K562 (cell line): ENCODE results near the gene SARS1. TPM values are rescaled to one million over a fixed set of nuclear protein-coding genes. Genes with fewer than 3 reads are reported as not detected.

Source experiments
- ATAC-seq: fragments of 200-7000 bp; cut with Tn5 transposase; 3 replicates; pipeline ENCODE4 v1.9.1; 2020; ENCODE audit warnings: moderate library complexity
- BruUV-seq: library from RNA; stranded (reverse); fragments of 400-500 nt; replicated peaks from 2 replicates; lab custom pipeline; 2021; lab: Mats Ljungman, UMichigan
- CTCF ChIA-PET: fragments of 300-600 bp; formaldehyde crosslinking; extraction: SDS; loops from one replicate; lab custom pipeline; 2021; ENCODE audit warnings: low intra/inter-chr PET ratio; lab: Yijun Ruan, JAX
- POLR2A ChIA-PET: fragments of 300-600, 350-650 bp; sonication (Branson Sonifier 250); formaldehyde crosslinking; extraction: SDS; loops from one replicate; lab custom pipeline; 2021; ENCODE audit warnings: antibody characterized with exemption, inconsistent platforms; lab: Yijun Ruan, JAX
- DNase-seq, 4 experiments: peaks; one replicate each; pipeline versions ENCODE4 v3.0.0 to v3.0.0-alpha.2; 2011 to 2018; ENCODE audit warnings: low spot score in 3 of 4, mixed read lengths in 3 of 4; ENCODE audit errors: extremely low read depth in 1 of 4
- FAIRE-seq: peaks from 2 replicates; lab custom pipeline; 2011; peaks lifted over from hg19 to GRCh38; lab: Jason Lieb, UNC
- H2AFZ ChIP-seq: 2 replicates; pipeline ENCODE4 v1.6.0; 2011; ENCODE audit warnings: low read depth, low read length, control low read depth, inconsistent platforms
- H3K27ac ChIP-seq: fragments of 200-600 bp; 3 replicates; pipeline ENCODE4 v1.8.0; 2011; ENCODE audit warnings: low read depth, mild to moderate bottlenecking, control low read depth, inconsistent platforms, low read length, moderate library complexity, mixed read lengths; ENCODE audit errors: extremely low read depth
- H3K27me3 ChIP-seq, 2 experiments: fragments of 300-600 bp in 1 of 2; 2 replicates in 1 of 2; 3 replicates in 1 of 2; pipeline versions ENCODE4 v1.6.0 to v1.8.0; 2011; ENCODE audit warnings: inconsistent platforms in 2 of 2, low read length in 2 of 2, mild to moderate bottlenecking in 1 of 2, mixed read lengths in 1 of 2, moderate library complexity in 1 of 2; ENCODE audit not compliant: control insufficient read depth in 2 of 2, insufficient read depth in 2 of 2
- H3K36me3 ChIP-seq: fragments of 300-600 bp; 3 replicates; pipeline ENCODE4 v1.8.0; 2011; ENCODE audit warnings: mild to moderate bottlenecking, low read length, inconsistent platforms; ENCODE audit not compliant: control insufficient read depth, insufficient read depth
- H3K4me1 ChIP-seq, 2 experiments: fragments of 200-600 bp in 1 of 2; replicated peaks in 1 of 2; 2 replicates in 1 of 2; 3 replicates in 1 of 2; pipeline versions ENCODE4 v1.5.1 to v1.8.0; 2011; ENCODE audit warnings: inconsistent platforms in 2 of 2, low read length in 2 of 2, mild to moderate bottlenecking in 1 of 2, mixed read lengths in 1 of 2, moderate library complexity in 1 of 2; ENCODE audit not compliant: control insufficient read depth in 2 of 2, insufficient read depth in 2 of 2
- H3K4me2 ChIP-seq: 2 replicates; pipeline ENCODE4 v1.6.1; 2011; ENCODE audit warnings: low read length, control low read depth, inconsistent platforms, mixed read lengths; ENCODE audit not compliant: insufficient read depth
- H3K4me3 ChIP-seq: fragments of 200-600 bp; sonication (generic), shearing (Covaris generic); 2 replicates; pipeline ENCODE4 v1.5.1; 2016; ENCODE audit warnings: control low read depth, inconsistent platforms
- H3K79me2 ChIP-seq: fragments of 200-600 bp; 3 replicates; pipeline ENCODE4 v1.8.0; 2011; ENCODE audit warnings: low read length, inconsistent platforms; ENCODE audit not compliant: control insufficient read depth, insufficient read depth
- H3K9ac ChIP-seq, 2 experiments: 2 replicates each; pipeline versions ENCODE4 v1.6.0 to v1.6.1; 2011; ENCODE audit warnings: low read depth in 2 of 2, low read length in 2 of 2, control low read depth in 1 of 2, inconsistent platforms in 1 of 2, mild to moderate bottlenecking in 1 of 2, mixed read lengths in 1 of 2; ENCODE audit not compliant: insufficient read depth in 1 of 2
- H3K9me1 ChIP-seq: one replicate; pipeline ENCODE4 v1.6.0; 2011; ENCODE audit warnings: inconsistent platforms, mild to moderate bottlenecking, low read length, moderate library complexity; ENCODE audit not compliant: control insufficient read depth, insufficient read depth
- H3K9me3 ChIP-seq: replicated peaks from 2 replicates; pipeline ENCODE4 v1.5.1; 2011; ENCODE audit warnings: low read depth, low read length, inconsistent platforms; ENCODE audit not compliant: control insufficient read depth, insufficient read depth
- H4K20me1 ChIP-seq: replicated peaks from 2 replicates; pipeline ENCODE4 v1.6.1; 2011; ENCODE audit warnings: low read length, inconsistent platforms, mixed read lengths; ENCODE audit not compliant: control insufficient read depth, insufficient read depth
- HDAC2 ChIP-seq: fragments of 450-650 bp; IDR thresholded peaks from 2 replicates; pipeline ENCODE4 v1.6.1; 2016; ENCODE audit warnings: mild to moderate bottlenecking
- RBM17 ChIP-seq: fragments of 200-400 bp; formaldehyde crosslinking; IDR thresholded peaks from 2 replicates; pipeline ENCODE4 v1.6.1; 2017; ENCODE audit warnings: low read depth, mild to moderate bottlenecking, low read length, borderline replicate concordance
- TEAD1 ChIP-seq, 2 experiments: fragments of 450-650 bp in 1 of 2; sonication (generic) in 1 of 2; formaldehyde crosslinking; IDR thresholded peaks; 2 replicates each; pipeline versions ENCODE4 v1.4.0 to v1.8.0; 2020 to 2022; ENCODE audit warnings: mild to moderate bottlenecking in 2 of 2, missing genetic modification reagents in 1 of 2
- ZNF143 ChIP-seq: sonication (generic); formaldehyde crosslinking; IDR thresholded peaks from 2 replicates; pipeline ENCODE4 v1.9.0; 2022; ENCODE audit warnings: mild to moderate bottlenecking, missing genetic modification reagents
- WGBS: fragments of 100-300 bp; shearing (Covaris generic); methylation state at CpG from one replicate; pipeline ENCODE4 v1.1.6; 2016; ENCODE audit warnings: low coverage, mixed read lengths; ENCODE audit not compliant: insufficient coverage; ENCODE audit errors: missing lambda C conversion rate; 5-methylcytosine and 5-hydroxymethylcytosine counted together
- in situ Hi-C: fragments of 300-500 bp; cut with MboI; formaldehyde crosslinking; loops from 4 replicates; pipeline ENCODE4 v1.15.0; 2018; ENCODE audit warnings: inconsistent platforms, mixed read lengths
- intact Hi-C: fragments of 100-400 bp; cut with micrococcal nuclease; formaldehyde crosslinking; loops from 2 replicates; pipeline ENCODE4 v1.14.2; 2022
- polyA plus RNA-seq, 8 experiments: library from polyadenylated mRNA; depleted of rRNA in 4 of 8; stranded (reverse) in 5 of 8; unstranded in 3 of 8; fragments of >200 nt; fragmentation: Nextera tagmentation in 2 of 8; fragmentation: Illumina TruSeq in 1 of 8; extraction: Ambion mirVana in 2 of 8; extraction: Trizol in 1 of 8; gene quantifications; 2 replicates each; pipeline versions ENCODE4 v1.2.1 to v1.2.3, GENCODE V29; 2011 to 2014; ENCODE audit warnings: inconsistent platforms in 1 of 8, missing spikeins in 1 of 8
- total RNA-seq, 7 experiments: library from RNA; depleted of rRNA in 6 of 7; stranded (reverse); fragments of >200 nt in 6 of 7; fragmentation: Illumina TruSeq in 2 of 7; extraction: Trizol in 2 of 7; gene quantifications; 2 replicates each; pipeline versions ENCODE4 v1.2.1 to v1.2.3, GENCODE V29; 2011 to 2021; ENCODE audit warnings: low replicate concordance in 1 of 7
- TF ChIP-seq, protein P1 (sequence below): fragments of 450-650 bp; IDR thresholded peaks from 2 replicates; pipeline ENCODE4 v1.6.1; 2016; ENCODE audit warnings: borderline replicate concordance
- TF ChIP-seq, protein P2 (sequence below): sonication (generic); formaldehyde crosslinking; IDR thresholded peaks from 2 replicates; pipeline ENCODE4 v1.8.0; 2023; ENCODE audit warnings: mild to moderate bottlenecking, missing genetic modification reagents
- TF ChIP-seq, protein P3 (sequence below), 2 experiments: IDR thresholded peaks; 2 replicates each; pipeline ENCODE4 v1.6.1; 2011; ENCODE audit warnings: borderline replicate concordance in 1 of 2, control low read depth in 1 of 2, low read depth in 1 of 2, low read length in 1 of 2, mild to moderate bottlenecking in 1 of 2, mixed read lengths in 1 of 2, moderate library complexity in 1 of 2; ENCODE audit not compliant: insufficient read depth in 1 of 2, insufficient read length in 1 of 2, poor library complexity in 1 of 2, severe bottlenecking in 1 of 2; ENCODE audit errors: extremely low read depth in 1 of 2

SARS1 gene
- total and polyA plus RNA-seq, 9 of the 15 experiments (the other 6 are each of a cell fraction or from before 2014, with no cell fraction given), result 221 to 623 (median 254) TPM

DNA sequence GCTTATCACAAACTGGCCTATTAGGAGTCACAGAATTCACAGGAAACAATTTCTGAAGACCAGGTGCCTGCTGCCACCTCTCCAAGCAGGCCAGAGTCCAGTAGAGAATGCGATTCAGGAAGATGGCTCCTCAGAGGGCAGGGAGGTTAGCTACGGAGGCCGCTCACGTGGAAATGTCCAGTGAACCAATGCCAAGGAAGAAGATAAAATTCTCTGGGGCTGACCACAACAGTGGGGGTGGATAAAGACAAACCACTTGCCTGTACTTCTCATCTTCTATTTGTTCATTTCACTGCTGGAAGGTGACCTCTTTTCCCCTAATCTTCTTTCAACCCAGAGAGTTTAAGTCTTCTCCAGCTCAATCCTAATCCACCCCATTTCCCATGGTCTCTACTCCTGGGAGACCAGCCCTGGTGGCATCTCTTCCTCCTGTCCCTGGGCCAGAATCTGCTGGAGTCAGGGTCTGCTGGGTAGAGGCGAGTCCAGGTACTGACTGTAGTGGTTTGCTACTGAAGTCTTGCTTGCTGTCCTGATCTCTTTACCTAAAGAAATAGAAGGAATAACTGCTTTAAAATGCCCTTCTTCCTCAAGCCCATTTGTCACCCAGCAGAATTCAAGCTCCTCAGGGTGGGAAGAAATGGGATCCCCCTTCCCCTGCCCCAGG, 66.0 kb downstream of the SARS1 start (continued):
- TF ChIP-seq TEAD1 (CRISPR knock-in tag; IDR thresholded peaks at IDR 0.05), result peak; percentile 38 to 85; a peak in 2 of 4 replicates

DNA sequence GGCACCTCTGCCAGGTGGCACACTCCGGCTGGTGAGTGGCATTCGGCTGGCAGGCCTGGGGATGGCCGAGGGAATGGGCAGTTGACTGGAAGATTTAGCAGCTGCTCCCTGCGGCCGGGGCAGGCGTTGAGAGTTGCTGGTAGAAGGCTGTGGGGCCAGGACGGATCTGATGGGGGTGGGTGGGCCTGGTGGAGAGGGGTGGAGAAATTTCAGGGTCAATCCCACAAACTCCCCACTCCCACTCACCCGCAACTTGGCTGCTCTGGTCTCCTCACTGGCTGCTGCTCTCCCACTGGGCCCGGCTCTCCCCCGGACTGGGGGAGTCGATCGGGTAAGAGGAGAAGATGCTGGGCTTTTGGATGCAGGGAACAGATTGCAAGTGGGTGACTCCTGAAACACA, 67.1 kb downstream of the SARS1 start:
- no peak overlapping the region for H3K27ac ChIP-seq
- in situ Hi-C loops (no loop called here), intact Hi-C loops (no loop called here)
- no peaks in the 10 kb centered on the region for H3K27me3 ChIP-seq
- TF ChIP-seq, protein P1, sequence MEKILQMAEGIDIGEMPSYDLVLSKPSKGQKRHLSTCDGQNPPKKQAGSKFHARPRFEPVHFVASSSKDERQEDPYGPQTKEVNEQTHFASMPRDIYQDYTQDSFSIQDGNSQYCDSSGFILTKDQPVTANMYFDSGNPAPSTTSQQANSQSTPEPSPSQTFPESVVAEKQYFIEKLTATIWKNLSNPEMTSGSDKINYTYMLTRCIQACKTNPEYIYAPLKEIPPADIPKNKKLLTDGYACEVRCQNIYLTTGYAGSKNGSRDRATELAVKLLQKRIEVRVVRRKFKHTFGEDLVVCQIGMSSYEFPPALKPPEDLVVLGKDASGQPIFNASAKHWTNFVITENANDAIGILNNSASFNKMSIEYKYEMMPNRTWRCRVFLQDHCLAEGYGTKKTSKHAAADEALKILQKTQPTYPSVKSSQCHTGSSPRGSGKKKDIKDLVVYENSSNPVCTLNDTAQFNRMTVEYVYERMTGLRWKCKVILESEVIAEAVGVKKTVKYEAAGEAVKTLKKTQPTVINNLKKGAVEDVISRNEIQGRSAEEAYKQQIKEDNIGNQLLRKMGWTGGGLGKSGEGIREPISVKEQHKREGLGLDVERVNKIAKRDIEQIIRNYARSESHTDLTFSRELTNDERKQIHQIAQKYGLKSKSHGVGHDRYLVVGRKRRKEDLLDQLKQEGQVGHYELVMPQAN, result no peak
- TF ChIP-seq HDAC2, result no peak
- no peak for TF ChIP-seq RBM17
- TF ChIP-seq, protein P2, sequence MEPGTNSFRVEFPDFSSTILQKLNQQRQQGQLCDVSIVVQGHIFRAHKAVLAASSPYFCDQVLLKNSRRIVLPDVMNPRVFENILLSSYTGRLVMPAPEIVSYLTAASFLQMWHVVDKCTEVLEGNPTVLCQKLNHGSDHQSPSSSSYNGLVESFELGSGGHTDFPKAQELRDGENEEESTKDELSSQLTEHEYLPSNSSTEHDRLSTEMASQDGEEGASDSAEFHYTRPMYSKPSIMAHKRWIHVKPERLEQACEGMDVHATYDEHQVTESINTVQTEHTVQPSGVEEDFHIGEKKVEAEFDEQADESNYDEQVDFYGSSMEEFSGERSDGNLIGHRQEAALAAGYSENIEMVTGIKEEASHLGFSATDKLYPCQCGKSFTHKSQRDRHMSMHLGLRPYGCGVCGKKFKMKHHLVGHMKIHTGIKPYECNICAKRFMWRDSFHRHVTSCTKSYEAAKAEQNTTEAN (CRISPR knock-in tag), result no peak
- no peak for TF ChIP-seq ZNF143 (CRISPR knock-in tag)
- TF ChIP-seq, protein P3, sequence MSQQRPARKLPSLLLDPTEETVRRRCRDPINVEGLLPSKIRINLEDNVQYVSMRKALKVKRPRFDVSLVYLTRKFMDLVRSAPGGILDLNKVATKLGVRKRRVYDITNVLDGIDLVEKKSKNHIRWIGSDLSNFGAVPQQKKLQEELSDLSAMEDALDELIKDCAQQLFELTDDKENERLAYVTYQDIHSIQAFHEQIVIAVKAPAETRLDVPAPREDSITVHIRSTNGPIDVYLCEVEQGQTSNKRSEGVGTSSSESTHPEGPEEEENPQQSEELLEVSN (IDR thresholded peaks at IDR 0.05; ENCODE audit: borderline replicate concordance in 1 of 2, extremely low read depth in 1 of 2, insufficient read depth in 1 of 2, insufficient read length in 1 of 2, low read depth in 1 of 2, low read length in 1 of 2, poor library complexity in 1 of 2, severe bottlenecking in 1 of 2), result no peak
- FAIRE-seq (no peak), DNase-seq (no peak), ATAC-seq (no peak)
- no peaks in the 10 kb centered on the region for H3K9me1 ChIP-seq
- 86% methylated on average over 10 of the region's 12 CpGs for WGBS
- CTCF ChIA-PET, result no interaction called here
- H3K36me3 ChIP-seq, result peaks cover 37% of the 10 kb centered on the region; the same call in 2 of the 3 replicates
- BruUV-seq, result no TSS peak
- POLR2A ChIA-PET, result interaction anchor here (0.6 kb wide), 1 partner anchor 12 kb away, joined by 4 read pairs; no protein-coding TSS in a partner anchor
- no peak overlapping the region for H3K4me2 ChIP-seq
- peak overlapping the region in 1 of 2 experiments; percentile 74; a peak in 2 of 4 replicates for H3K9ac ChIP-seq
- H3K4me1 ChIP-seq, result peaks cover 47 to 53% of the 10 kb centered on the region in 2 experiments
- no peak overlapping the region for H2AFZ ChIP-seq
- H3K4me3 ChIP-seq, result no peak overlapping the region
- H3K9me3 ChIP-seq, result no peaks in the 10 kb centered on the region
- H4K20me1 ChIP-seq, result peaks cover 4% of the 10 kb centered on the region; the same call in 1 of the 2 replicates
- H3K79me2 ChIP-seq, result peaks cover 28% of the 10 kb centered on the region
